GM21526 (cell line): ENCODE results near the gene GGACT.
"Not testable (repeated sequence)": the region's sequence is repeated elsewhere in the genome, so short reads cannot be mapped to it uniquely, and the experiment has no call there.

Experiments
- ATAC-seq: cut with Tn5 transposase; IDR thresholded peaks from one replicate; pipeline ENCODE4 v1.9.1; 2021; ENCODE audit warnings: moderate library complexity; ENCODE audit not compliant: unreplicated experiment, low FRiP score

GGACT gene

DNA sequence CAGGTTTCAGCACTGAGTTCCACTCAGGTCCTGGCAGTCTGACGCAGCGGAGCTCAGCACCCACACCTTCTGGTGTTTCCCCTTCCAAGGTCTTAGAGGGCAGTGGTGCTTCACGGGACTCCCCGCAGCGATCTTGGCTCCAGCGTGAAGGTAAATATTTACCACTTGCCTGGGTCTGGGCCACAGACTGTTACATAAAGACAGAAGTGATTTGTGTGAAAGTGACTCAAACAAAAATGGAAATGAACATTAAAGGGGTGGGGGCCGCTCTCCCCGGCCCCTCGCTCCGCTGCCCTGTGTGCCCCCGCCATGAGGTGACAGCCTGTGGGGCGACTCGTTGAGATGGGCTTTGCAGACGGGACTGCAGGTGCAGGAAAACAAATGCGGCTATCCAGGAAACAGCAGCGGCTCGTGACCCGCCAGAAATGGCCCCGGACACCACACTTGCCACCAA is 55.0 kb downstream of the GGACT start:
- ATAC-seq = no peak

- ATAC-seq = no peak
These were observed 55.7 kb downstream of the GGACT start for GRCh38 chr13:100532836-100533435.

GRCh38 chr13:100532090-100532766 is 56.4 kb downstream of the GGACT start:
- no peak for ATAC-seq

GRCh38 chr13:100530671-100531213 is 57.8 kb downstream of the GGACT start:
- ATAC-seq = no peak

GRCh38 chr13:100529666-100530377 is 58.8 kb downstream of the GGACT start:
- no peak for ATAC-seq

GRCh38 chr13:100528820-100529219 is 59.8 kb downstream of the GGACT start:
- no peak for ATAC-seq

DNA sequence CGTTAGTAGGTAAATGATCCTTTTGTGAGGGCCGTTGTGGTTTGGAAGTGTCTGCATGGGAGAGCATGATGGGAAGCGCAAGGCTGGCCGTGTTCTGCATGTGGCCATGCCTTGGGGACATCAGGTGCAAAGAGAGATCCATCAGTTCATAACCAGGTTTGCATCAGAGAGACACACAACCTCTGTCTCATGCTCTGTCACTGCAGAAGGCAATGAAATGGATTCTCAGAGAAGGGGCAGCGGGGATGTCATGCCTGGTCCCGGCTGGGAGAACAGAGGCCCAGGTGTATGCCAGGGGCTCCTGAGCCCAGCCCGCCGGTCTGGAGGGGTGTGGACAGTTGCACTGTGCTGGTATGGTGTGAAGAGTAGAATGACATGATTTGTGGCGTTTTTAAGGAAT is 60.2 kb downstream of the GGACT start:
- no peak for ATAC-seq

DNA sequence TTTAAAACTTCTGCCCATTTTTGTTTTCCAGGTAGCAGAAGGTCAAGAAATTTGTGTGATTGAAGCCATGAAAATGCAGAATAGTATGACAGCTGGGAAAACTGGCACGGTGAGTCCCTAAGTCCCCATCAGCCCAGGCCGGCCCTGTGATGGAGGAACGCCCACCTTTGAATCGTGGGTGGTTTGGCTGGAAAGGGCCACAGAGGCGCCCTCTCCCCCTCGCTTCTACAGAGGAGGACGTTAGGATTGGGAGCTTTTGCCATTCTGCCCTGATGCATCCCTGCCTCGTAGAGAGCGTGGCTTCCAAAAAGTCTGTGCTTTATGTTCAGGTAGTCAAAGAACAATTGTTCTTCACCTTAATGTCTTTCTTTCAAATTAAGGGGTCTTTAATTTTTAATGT is 60.9 kb downstream of the GGACT start:
- no peak for ATAC-seq

- ATAC-seq = no peak
These were observed 62.1 kb downstream of the GGACT start for GRCh38 chr13:100526318-100527000.

DNA sequence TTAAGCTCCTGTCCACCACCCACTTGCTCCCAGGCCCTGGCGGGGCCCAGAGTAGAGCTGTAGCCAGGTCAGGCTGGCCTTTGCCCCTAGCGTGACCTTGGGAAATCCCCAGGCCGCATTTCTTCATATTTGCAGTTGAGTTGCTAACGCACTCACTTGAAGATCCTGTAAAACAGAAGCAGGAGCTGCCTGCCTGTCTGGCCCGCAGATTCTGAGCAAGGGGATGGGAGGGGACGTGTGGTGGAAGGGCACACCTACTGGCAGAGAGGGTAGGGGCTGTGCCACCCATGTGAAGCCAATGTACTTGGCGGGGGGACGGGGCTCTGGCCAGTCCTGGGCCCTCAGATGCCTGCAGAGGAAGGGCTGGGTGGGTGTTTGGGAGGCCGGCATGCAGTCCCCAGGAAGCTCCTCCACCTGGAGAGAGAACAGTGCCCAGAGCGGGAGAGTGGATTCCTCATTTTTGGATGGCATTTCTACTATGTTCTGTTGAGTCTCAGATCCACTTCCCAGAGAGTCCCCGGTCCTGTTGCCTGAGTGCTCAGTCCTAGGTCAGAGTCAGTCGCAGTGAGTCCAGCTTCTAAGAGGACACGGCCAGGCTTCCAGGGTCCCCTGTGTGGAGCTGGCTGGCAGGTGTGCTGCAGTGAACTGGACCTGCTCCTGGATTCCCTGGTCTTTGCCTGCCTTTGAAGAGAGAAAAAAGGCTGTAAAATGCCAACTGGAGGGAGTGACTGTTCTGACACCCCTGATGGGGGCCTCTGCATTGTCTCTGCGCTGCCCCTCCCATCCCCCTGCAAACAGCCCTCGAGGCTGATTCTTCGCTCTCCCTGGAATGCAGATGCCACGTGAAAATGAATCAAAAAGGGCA is 62.9 kb downstream of the GGACT start:
- no peak for ATAC-seq

DNA sequence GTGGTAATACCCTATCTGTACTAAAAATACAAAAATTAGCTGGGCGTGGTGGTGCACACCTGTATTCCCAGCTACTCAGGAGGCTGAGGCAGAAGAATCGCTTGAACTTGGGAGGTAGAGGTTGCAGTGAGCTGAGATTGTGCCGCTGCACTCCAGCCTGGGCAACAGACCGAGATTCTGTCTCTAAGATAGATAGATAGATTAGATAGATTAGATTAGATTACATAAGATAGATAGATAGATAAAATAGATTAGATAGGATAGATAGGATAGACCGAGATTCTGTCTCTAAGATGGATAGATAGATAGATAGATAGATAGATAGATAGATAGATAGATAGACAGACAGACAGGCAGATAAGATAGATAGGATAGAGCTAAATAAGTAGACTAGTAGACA is 63.9 kb downstream of the GGACT start:
- not testable (repeated sequence) for ATAC-seq

DNA sequence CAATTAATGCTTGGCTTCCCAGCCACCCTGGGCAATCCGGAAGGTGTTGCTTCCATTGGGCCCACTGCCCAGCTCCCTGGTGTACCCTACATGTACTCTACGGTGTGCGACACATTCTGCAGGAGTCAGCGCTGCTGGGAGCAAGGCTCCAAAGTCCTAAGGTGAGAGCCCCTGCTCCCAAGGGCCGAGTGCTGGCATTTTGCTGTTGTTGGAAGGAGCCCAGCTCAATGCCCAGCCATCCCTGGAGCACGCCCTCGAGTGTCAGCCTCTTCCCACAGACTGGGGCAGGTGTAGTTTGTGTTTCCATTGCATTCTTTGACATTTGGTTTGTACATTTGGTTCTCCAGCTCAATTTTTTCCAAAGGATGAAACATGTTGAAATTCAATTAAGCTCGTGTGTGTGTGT is 64.6 kb downstream of the GGACT start:
- ATAC-seq = no peak

DNA sequence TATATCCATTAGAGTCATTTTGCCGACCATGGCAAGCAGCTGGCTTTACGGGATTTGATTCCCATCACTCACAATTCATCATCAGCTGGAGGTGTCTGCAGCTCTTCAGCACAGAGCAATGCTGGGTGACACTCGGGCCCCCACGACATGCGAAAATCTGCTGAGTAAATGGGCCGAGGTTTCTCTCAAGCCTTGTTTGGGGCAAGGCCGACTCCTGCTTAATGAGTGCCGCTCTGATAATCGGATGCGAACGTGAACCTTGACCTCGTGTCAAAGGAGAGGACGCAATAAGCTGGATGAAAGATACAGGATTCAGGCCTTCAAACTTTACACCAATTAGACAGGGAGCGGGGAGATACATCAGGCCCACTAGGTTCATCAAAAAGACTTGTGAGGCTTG is 65.2 kb downstream of the GGACT start:
- ATAC-seq = no peak

GRCh38 chr13:100522618-100523309 is 65.8 kb downstream of the GGACT start:
- no peak for ATAC-seq

GRCh38 chr13:100521851-100522617 is 66.6 kb downstream of the GGACT start:
- ATAC-seq = no peak

DNA sequence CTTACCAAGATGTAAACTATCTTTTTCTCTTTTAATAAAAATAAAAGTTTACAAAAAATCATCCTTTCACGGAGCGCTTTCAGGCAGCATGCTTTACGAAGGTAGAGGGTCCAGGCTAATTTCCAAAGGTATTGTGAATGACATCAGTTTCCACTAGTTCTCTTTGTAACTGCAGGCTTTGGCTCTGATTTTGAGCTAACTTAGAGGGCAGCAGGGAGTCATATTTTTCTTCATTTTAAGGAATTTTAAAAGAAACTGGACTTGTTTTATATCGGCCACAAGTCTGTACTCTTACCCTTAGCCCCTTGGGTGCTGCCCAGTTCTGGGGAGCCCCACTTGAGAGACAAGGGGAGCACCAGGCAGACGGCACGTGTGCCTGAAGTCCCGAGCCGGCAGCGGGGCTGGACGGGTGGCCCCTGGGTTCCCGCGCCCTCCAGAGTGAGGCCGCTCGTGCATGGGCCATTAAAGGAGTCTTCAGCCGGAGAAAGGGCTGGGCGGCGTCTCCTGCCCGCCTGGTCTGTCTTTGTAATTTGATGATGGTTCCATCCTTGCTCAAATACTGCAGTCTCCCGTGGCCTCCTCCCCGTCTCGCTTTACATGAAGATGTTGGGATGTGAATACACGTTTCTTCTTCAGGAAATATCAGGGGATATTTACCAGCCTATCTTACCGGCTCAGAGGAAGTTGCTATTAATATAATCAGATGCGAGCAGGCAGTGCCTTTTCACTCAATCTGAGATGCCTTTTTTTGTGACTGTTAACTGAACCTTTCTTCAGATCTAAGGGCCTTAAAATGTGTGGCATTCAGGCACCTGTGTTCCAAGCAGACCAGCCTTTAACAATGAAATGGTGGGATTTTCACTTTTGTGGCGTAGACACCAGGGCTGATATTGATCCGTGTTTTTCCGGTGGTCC is 67.4 kb downstream of the GGACT start:
- ATAC-seq = no peak

GRCh38 chr13:100519626-100520025 is 69.0 kb downstream of the GGACT start:
- no peak for ATAC-seq
